Common myeloid progenitor, CD34-positive (primary cell): ENCODE data around the gene FBXL15.

ENCODE experiments used
- CTCF ChIA-PET: fragments of 350-600 bp; sonication (Branson Sonifier 250); formaldehyde crosslinking; loops from one replicate; lab custom pipeline; 2021; ENCODE audit warnings: antibody characterized with exemption; lab: Charles Lee
- POLR2A ChIA-PET: fragments of 350-600 bp; sonication (Branson Sonifier 250); formaldehyde crosslinking; loops from one replicate; lab custom pipeline; 2021; ENCODE audit warnings: antibody characterized with exemption; lab: Charles Lee
- DNase-seq, 3 donors: peaks; one replicate each; pipeline versions ENCODE4 v3.0.0 to v3.0.0-alpha.2; 2013
- H3K27ac ChIP-seq, 2 experiments: 1 replicate in 1 of 2; 2 replicates in 1 of 2; pipeline ENCODE4 v1.7.0; 2013; ENCODE audit warnings: inconsistent platforms in 2 of 2, low read length in 2 of 2, mild to moderate bottlenecking in 2 of 2, low read depth in 1 of 2, moderate library complexity in 1 of 2; ENCODE audit not compliant: severe bottlenecking in 2 of 2, insufficient read depth in 1 of 2, poor library complexity in 1 of 2
- H3K27me3 ChIP-seq, 5 experiments: replicated peaks in 2 of 5; 1 replicate in 3 of 5; 2 replicates in 2 of 5; pipeline versions ENCODE4 v1.6.1 to v1.7.0; 2013; ENCODE audit warnings: low read length in 4 of 5, mild to moderate bottlenecking in 2 of 5, moderate library complexity in 2 of 5, inconsistent platforms in 1 of 5; ENCODE audit not compliant: insufficient read depth in 5 of 5, control insufficient read depth in 4 of 5
- H3K36me3 ChIP-seq, 4 experiments: 1 replicate in 2 of 4; 2 replicates in 2 of 4; pipeline versions ENCODE4 v1.6.1 to v1.7.0; 2013; ENCODE audit warnings: low read length in 3 of 4, control low read depth in 1 of 4, mild to moderate bottlenecking in 1 of 4; ENCODE audit not compliant: control insufficient read depth in 4 of 4, insufficient read depth in 4 of 4
- H3K4me1 ChIP-seq, 4 experiments: 1 replicate in 3 of 4; 2 replicates in 1 of 4; pipeline versions ENCODE4 v1.6.1 to v1.7.1; 2013; ENCODE audit warnings: low read length in 3 of 4, mild to moderate bottlenecking in 3 of 4, control low read depth in 1 of 4, inconsistent platforms in 1 of 4, moderate library complexity in 1 of 4; ENCODE audit not compliant: control insufficient read depth in 4 of 4, insufficient read depth in 4 of 4; ENCODE audit errors: control extremely low read depth in 1 of 4
- H3K4me3 ChIP-seq, 7 experiments: 1 replicate in 4 of 7; 2 replicates in 3 of 7; pipeline versions ENCODE4 v1.5.1 to v1.7.0; 2013; ENCODE audit warnings: mild to moderate bottlenecking in 7 of 7, low read length in 6 of 7, moderate library complexity in 6 of 7, inconsistent platforms in 2 of 7, low read depth in 2 of 7, control low read depth in 1 of 7; ENCODE audit not compliant: insufficient read depth in 4 of 7, control insufficient read depth in 1 of 7; ENCODE audit errors: extremely low read depth in 1 of 7
- H3K9me3 ChIP-seq, 5 experiments: 1 replicate in 4 of 5; 2 replicates in 1 of 5; pipeline versions ENCODE4 v1.6.1 to v1.7.1; 2013; ENCODE audit warnings: low read length in 4 of 5, mild to moderate bottlenecking in 2 of 5, inconsistent platforms in 1 of 5, low read depth in 1 of 5, moderate library complexity in 1 of 5; ENCODE audit not compliant: control insufficient read depth in 4 of 5, insufficient read depth in 2 of 5; ENCODE audit errors: control extremely low read depth in 1 of 5
- WGBS: methylation state at CpG from one replicate; pipeline ENCODE4 v1.1.5; 2013; ENCODE audit not compliant: insufficient coverage; 5-methylcytosine and 5-hydroxymethylcytosine counted together

Gene FBXL15

GRCh38 chr10:102405108-102405571 lies 15.5 kb upstream of the FBXL15 start:
- peak in 1 of 3 donors; percentile 15 for DNase-seq
- CTCF ChIA-PET = interaction anchor here (1.3 to 4.0 kb wide), 7 partner anchors 11 to 178 kb away, joined by 3 to 28 read pairs (median 12); partner anchors contain the start of gene NFKB2
- no peak overlapping the region for H3K27ac ChIP-seq
- H3K27me3 ChIP-seq = peaks cover 0 to 19% (median 14%) of the 10 kb centered on the region in 5 experiments
- peaks cover 0 to 15% (median 12%) of the 10 kb centered on the region in 4 experiments for H3K4me1 ChIP-seq
- WGBS = 93% methylated on average over 13 of the region's 19 CpGs
- no peak overlapping the region for H3K4me3 ChIP-seq
- H3K9me3 ChIP-seq = no peaks in the 10 kb centered on the region
- POLR2A ChIA-PET = interaction anchor here (1.5 to 3.5 kb wide), 3 partner anchors 9 to 74 kb away, joined by 4 to 31 read pairs (median 6); partner anchors contain the start of gene NFKB2
- peaks cover 0 to 23% (median 9%) of the 10 kb centered on the region in 4 experiments for H3K36me3 ChIP-seq

DNA sequence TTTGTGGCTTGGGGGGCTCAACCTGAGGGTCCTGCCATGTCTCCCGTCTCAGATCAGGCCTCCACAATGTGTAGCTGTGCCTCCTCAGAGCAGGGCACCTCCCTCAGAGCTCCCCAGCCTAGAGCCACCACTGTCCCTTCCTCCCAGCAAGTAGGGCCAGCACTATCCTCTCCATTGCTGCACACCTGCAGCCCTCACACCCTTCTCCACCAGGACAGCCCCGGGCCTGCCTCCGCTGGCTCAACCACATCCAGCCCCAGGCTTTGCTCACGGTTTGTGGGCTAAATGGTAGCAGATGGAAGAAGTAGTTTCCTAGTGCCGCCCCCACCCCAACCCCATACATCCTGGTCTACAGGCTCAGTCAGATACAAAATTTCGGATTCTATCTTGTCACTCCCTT lies 15.0 kb upstream of the FBXL15 start:
- CTCF ChIA-PET = interaction anchor here (1.1 to 3.7 kb wide), 8 partner anchors 11 to 73 kb away, joined by 3 to 28 read pairs (median 6); partner anchors contain the start of genes FBXL15 and NFKB2

GRCh38 chr10:102406815-102407214 lies 13.8 kb upstream of the FBXL15 start:
- no peak overlapping the region for H3K27ac ChIP-seq
- H3K27me3 ChIP-seq = peaks cover 0 to 34% (median 25%) of the 10 kb centered on the region in 5 experiments
- H3K4me3 ChIP-seq = no peak overlapping the region
- H3K4me1 ChIP-seq = peaks cover 0 to 27% (median 22%) of the 10 kb centered on the region in 4 experiments
- peak in 1 of 3 donors; percentile 15 for DNase-seq
- ChIA-PET POLR2A (interaction anchor here (0.8 to 1.6 kb wide), 3 partner anchors 12 to 14 kb away, joined by 3 read pairs; partner anchors contain the start of genes FBXL15 and NFKB2), CTCF (interaction anchor here (0.6 to 3.7 kb wide), 5 partner anchors 13 to 226 kb away, joined by 3 to 12 read pairs (median 3); partner anchors contain the start of gene FBXL15)
- no CpG with 5 or more reads among the region's 2 CpGs for WGBS
- H3K36me3 ChIP-seq = peaks cover 0 to 11% (median 1%) of the 10 kb centered on the region in 4 experiments
- H3K9me3 ChIP-seq = no peaks in the 10 kb centered on the region

More for the DNA sequence above, 15.0 kb upstream of the FBXL15 start:
- peaks cover 0 to 24% (median 17%) of the 10 kb centered on the region in 5 experiments for H3K27me3 ChIP-seq
- WGBS = 88% methylated on average over 4 of the region's 6 CpGs
- peaks cover 0 to 20% (median 17%) of the 10 kb centered on the region in 4 experiments for H3K4me1 ChIP-seq
- peak in 1 of 3 donors; percentile 34 for DNase-seq
- H3K27ac ChIP-seq = no peak overlapping the region
- no peaks in the 10 kb centered on the region for H3K9me3 ChIP-seq
- no peak overlapping the region for H3K4me3 ChIP-seq
- POLR2A ChIA-PET = interaction anchor here (1.5 to 3.5 kb wide), 2 partner anchors 12 to 73 kb away, joined by 4 to 31 read pairs; no protein-coding TSS in a partner anchor
- peaks cover 0 to 19% (median 9%) of the 10 kb centered on the region in 4 experiments for H3K36me3 ChIP-seq

GRCh38 chr10:102407425-102408130 lies 13.1 kb upstream of the FBXL15 start:
- Histone ChIP-seq H3K36me3 (peaks cover 0 to 3% (median 0%) of the 10 kb centered on the region in 4 experiments), H3K9me3 (no peaks in the 10 kb centered on the region), H3K27ac (no peak overlapping the region), H3K27me3 (peaks cover 0 to 37% (median 28%) of the 10 kb centered on the region in 5 experiments), H3K4me3 (no peak overlapping the region), H3K4me1 (peaks cover 0 to 27% (median 22%) of the 10 kb centered on the region in 4 experiments)
- DNase-seq = no peak
- WGBS = 92% methylated on average over 8 of the region's 13 CpGs
- CTCF ChIA-PET = interaction anchor here (1.2 to 3.7 kb wide), 4 partner anchors 9 to 176 kb away, joined by 3 to 12 read pairs (median 4); partner anchors contain the start of gene FBXL15
- POLR2A ChIA-PET = interaction anchor here (0.8 to 1.6 kb wide), 3 partner anchors 13 to 14 kb away, joined by 3 read pairs; partner anchors contain the start of genes FBXL15 and NFKB2

- Histone ChIP-seq H3K4me1 (peaks cover 0 to 30% (median 22%) of the 10 kb centered on the region in 4 experiments), H3K27ac (no peak overlapping the region), H3K36me3 (peaks cover 0 to under 1% (median 0%) of the 10 kb centered on the region in 4 experiments), H3K9me3 (no peaks in the 10 kb centered on the region), H3K4me3 (peak overlapping the region in 5 of 7 experiments; percentile 1 to 70 (median 69)), H3K27me3 (peaks cover 0 to 37% (median 28%) of the 10 kb centered on the region in 5 experiments)
- peak in 1 of 3 donors; percentile 34 for DNase-seq
- CTCF ChIA-PET = interaction anchor here (1.2 to 1.7 kb wide), 3 partner anchors 9 to 176 kb away, joined by 3 to 6 read pairs (median 3); partner anchors contain the start of gene FBXL15
- POLR2A ChIA-PET = interaction anchor here (1.6 kb wide), 1 partner anchor 15 kb away, joined by 3 read pairs; no protein-coding TSS in a partner anchor
- WGBS = 75% methylated on average over 11 of the region's 14 CpGs
These were observed 12.4 kb upstream of the FBXL15 start for GRCh38 chr10:102408131-102408727.
